Neural cell (in vitro differentiated cells): Measurements from ENCODE around the gene SMCHD1.

Source experiments
- CTCF ChIP-seq: fragments of 450-650 bp; IDR thresholded peaks from 2 replicates; pipeline ENCODE4 v1.5.1; 2014; ENCODE audit warnings: antibody characterized with exemption, mild to moderate bottlenecking, moderate library complexity; ENCODE audit not compliant: poor library complexity, severe bottlenecking
- REST ChIP-seq: IDR thresholded peaks from 2 replicates; pipeline ENCODE4 v1.6.1; 2012; ENCODE audit warnings: borderline replicate concordance
- SMC3 ChIP-seq: fragments of 450-650 bp; conservative IDR thresholded peaks from 2 replicates; pipeline ENCODE4 v1.6.1; 2014; ENCODE audit warnings: antibody characterized with exemption, mild to moderate bottlenecking, moderate library complexity; ENCODE audit not compliant: poor library complexity

- TF ChIP-seq CTCF = no peak
- no peak for TF ChIP-seq REST
- TF ChIP-seq SMC3 = no peak
Observed at GRCh38 chr18:2777241-2777640, 121.7 kb downstream of the SMCHD1 start.
